ENCODE measurements around the gene TCP11L2.
"Not testable (repeated sequence)": the region's sequence is repeated elsewhere in the genome, so short reads cannot be mapped to it uniquely, and the experiment has no call there.

Gene TCP11L2

DNA sequence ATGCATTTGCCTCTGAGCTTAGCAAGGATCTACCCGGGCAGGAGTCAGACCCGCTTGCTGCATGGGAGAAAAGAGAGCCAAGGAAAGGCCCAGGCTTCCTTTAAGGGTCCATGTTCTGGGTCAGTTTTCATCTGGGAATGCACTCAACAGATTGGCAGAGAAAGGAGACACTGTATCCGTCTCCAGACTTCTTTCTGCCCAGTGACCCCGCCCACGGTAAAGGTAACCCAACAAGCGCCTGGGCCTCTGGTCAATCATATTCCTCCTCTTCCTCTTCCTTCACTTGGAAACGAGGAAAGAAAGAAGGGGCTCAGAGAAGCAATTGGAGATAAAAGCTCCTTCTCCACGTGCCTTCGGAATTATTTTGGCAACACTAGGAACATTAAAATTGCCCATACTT, 27.1 kb upstream of the TCP11L2 start:
- no peak for DNase-seq
- TF ChIP-seq POLR2A (IDR thresholded peaks at IDR 0.05; ENCODE audit: low read length) (no peak), GATA1 (IDR thresholded peaks at IDR 0.05; ENCODE audit: low read depth, low read length) (no peak)

DNA sequence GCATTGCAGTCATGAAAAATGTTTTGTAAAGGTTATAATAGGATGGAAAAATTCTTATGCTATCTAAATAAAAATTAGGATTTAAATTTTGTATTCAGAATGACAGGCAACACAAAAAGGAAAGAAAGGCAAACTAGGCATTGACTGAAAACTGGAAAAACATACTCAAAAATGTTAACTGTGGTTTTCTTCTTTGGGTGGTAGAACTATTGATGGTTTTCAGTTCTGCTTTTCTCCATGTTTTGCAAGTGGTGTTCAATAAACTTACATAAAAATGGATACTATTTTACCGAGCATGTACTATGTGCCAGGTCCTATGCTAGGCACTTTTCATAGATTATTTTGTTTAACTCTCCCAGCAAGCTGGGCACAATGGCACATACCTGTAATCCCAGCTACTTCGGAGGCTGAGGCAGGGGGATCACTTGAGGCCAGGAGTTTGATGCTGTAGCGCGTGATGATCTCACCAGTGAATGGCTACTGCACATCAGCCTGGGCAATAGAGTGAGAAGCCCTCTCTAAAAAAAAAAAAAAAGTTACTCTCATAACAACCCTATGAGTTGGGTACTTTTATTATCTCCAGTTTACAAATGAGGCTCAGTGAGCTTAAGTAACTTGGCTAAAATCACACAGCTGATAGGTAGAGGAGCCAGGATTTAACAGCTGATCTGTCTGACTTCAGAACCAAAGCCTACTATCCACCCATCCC, 26.3 kb upstream of the TCP11L2 start:
- DNase-seq: no peak
- TF ChIP-seq GATA1 (IDR thresholded peaks at IDR 0.05; ENCODE audit: low read depth, low read length): no peak
- no peak for TF ChIP-seq POLR2A (IDR thresholded peaks at IDR 0.05; ENCODE audit: low read length)

DNA sequence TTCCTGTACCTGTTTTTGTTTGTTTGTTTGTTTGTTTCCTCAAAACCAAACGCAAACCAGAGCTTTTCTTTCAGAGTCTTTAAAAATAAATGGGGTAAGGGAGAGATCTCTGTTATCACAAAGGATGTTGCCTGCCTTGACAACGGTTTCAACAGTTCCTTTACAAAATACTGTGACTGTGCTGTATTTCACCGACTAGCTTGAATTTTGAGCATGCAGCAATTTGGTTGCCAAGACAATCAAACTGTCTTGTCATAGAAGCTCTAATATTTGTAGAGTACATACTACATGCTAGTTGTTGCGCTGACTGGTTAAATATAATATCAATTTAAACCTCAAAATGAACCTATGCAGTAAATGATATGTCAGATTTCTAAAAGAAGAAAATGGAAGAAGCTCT, 22.4 kb upstream of the TCP11L2 start:
- no peak for TF ChIP-seq POLR2A (IDR thresholded peaks at IDR 0.05; ENCODE audit: low read length)
- TF ChIP-seq GATA1 (IDR thresholded peaks at IDR 0.05; ENCODE audit: low read depth, low read length): no peak
- no peak for DNase-seq

- TF ChIP-seq GATA1 (IDR thresholded peaks at IDR 0.05; ENCODE audit: low read depth, low read length) (no peak), POLR2A (IDR thresholded peaks at IDR 0.05; ENCODE audit: low read length) (no peak)
- DNase-seq: no peak
Observed at GRCh38 chr12:106281056-106281782, 21.3 kb upstream of the TCP11L2 start.

- TF ChIP-seq GATA1 (IDR thresholded peaks at IDR 0.05; ENCODE audit: low read depth, low read length): no peak
- TF ChIP-seq POLR2A (IDR thresholded peaks at IDR 0.05; ENCODE audit: low read length): no peak
- DNase-seq: no peak
Observed at GRCh38 chr12:106281804-106282203, 20.7 kb upstream of the TCP11L2 start.

DNA sequence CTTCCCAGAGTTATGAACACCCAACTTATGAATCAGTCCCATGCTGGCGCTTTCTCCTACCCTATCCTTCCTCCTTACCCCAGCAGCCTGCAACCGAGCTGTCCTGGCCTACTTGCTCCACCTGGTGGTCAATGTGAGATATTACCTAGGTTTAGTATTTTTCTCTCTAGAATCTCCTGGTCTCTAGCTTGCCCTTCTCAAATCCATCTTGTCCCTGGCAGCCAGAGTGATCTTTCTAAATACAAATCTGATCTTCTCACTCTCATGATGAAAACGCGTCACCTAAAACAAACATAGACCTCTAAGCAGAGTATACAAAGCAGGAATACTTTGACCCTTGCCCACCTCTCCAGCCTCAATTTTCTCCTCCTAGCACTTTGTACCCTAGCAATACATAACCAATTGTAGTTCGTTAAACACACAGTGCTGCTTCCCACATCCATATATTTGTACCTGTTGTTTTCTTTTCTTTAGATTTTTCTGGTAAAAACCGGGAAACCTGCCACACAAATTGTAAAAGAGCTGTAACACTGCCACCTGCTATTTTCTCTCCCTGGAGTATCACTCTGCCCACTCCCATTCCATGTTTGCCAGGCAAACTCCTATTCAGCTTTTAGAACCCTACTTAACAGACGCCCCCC, 20.0 kb upstream of the TCP11L2 start:
- DNase-seq: peak; percentile 62 to 81
- no peak for TF ChIP-seq GATA1 (IDR thresholded peaks at IDR 0.05; ENCODE audit: low read depth, low read length)
- no peak for TF ChIP-seq POLR2A (IDR thresholded peaks at IDR 0.05; ENCODE audit: low read length)

GRCh38 chr12:106284358-106285105, 18.0 kb upstream of the TCP11L2 start:
- DNase-seq: no peak

DNA sequence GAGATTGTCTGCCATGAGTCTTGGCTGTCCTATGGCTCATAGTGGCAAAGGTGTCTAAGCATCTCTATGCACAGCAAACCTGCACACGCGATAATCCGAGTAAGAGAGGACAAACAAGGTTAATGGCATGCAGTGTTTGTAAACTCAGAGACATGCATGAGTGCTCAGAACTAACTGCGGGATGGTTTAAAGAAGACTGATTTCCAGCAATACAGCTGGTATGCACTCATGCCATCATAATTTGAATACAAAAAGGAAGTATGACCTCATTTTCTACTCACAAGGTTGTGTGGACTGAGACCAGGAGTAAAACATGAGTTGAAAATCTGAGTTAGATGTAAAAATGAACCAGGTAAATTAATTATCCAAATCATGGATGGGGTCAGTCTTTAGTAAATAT, 16.6 kb upstream of the TCP11L2 start:
- TF ChIP-seq POLR2A (IDR thresholded peaks at IDR 0.05; ENCODE audit: low read length): no peak
- no peak for DNase-seq

More at GRCh38 chr12:106284358-106285105, 18.0 kb upstream of the TCP11L2 start:
- TF ChIP-seq POLR2A (IDR thresholded peaks at IDR 0.05; ENCODE audit: low read length) (no peak), GATA1 (IDR thresholded peaks at IDR 0.05; ENCODE audit: low read depth, low read length) (no peak)

GRCh38 chr12:106286576-106287162, 15.9 kb upstream of the TCP11L2 start:
- not testable (repeated sequence) for DNase-seq

DNA sequence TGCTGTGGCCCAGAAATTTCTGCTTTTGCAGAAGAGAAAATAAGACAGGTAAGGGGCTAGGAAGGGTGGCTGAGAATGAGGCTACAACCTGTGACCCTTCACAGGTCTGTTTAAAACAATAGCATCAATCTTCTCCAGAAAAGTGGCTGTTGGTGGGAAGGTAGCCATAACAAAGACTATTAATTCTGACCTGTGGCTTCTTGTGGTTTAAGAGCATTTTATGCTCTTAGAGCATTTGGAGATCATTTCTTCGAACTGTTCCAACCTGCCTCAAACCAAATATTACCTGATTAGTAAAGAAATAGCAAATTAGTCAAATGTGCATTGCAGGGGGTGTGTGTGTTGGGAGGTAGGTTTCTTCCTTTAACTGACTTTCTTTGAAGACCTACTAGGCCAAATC, 15.2 kb upstream of the TCP11L2 start:
- DNase-seq: no peak
- TF ChIP-seq POLR2A (IDR thresholded peaks at IDR 0.05; ENCODE audit: low read length): no peak
- no peak for TF ChIP-seq GATA1 (IDR thresholded peaks at IDR 0.05; ENCODE audit: low read depth, low read length)

GRCh38 chr12:106288101-106288493, 14.4 kb upstream of the TCP11L2 start:
- TF ChIP-seq GATA1 (IDR thresholded peaks at IDR 0.05; ENCODE audit: low read depth, low read length): no peak
- DNase-seq: no peak

- TF ChIP-seq GATA1 (IDR thresholded peaks at IDR 0.05; ENCODE audit: low read depth, low read length) (no peak), POLR2A (IDR thresholded peaks at IDR 0.05; ENCODE audit: low read length) (no peak)
- DNase-seq: peak in 1 of 2 experiments; percentile 46
Observed at GRCh38 chr12:106288494-106289195, 13.9 kb upstream of the TCP11L2 start.

- TF ChIP-seq GATA1 (IDR thresholded peaks at IDR 0.05; ENCODE audit: low read depth, low read length) (no peak), POLR2A (IDR thresholded peaks at IDR 0.05; ENCODE audit: low read length) (no peak)
- no peak for DNase-seq
Observed at GRCh38 chr12:106289196-106289681, 13.3 kb upstream of the TCP11L2 start.
